ENCODE data around the gene STK4.

Gene STK4

GRCh38 chr20:45095805-45096238 is 129.5 kb downstream of the STK4 start:
- H3K18ac ChIP-seq (ENCODE audit: low read length) = no peak overlapping the region
- H2AK5ac ChIP-seq (ENCODE audit: low read depth, low read length) = no peak overlapping the region
- H4K91ac ChIP-seq (ENCODE audit: low read depth, low read length, poor library complexity) = no peak overlapping the region
- DNase-seq (ENCODE audit: low spot score) = peak; percentile 43
- no CpG with 5 or more reads among the region's 7 CpGs for WGBS, 2 donors (ENCODE audit: extremely low coverage in 2 of 2, insufficient read length in 2 of 2, insufficient replicate concordance in 1 of 2)
- H2AFZ ChIP-seq (ENCODE audit: low read length) = peak overlapping the region; percentile 51
- no peaks in the 10 kb centered on the region for H3K79me1 ChIP-seq (ENCODE audit: low read depth, low read length)
- H4K8ac ChIP-seq (ENCODE audit: low read depth, low read length) = no peak overlapping the region
- H2BK120ac ChIP-seq (ENCODE audit: low read depth, low read length) = no peak overlapping the region
- no peak overlapping the region for H3K27ac ChIP-seq (replicated peaks; ENCODE audit: low read length)
- H3K4ac ChIP-seq (ENCODE audit: low read length) = no peak overlapping the region
- H3K9ac ChIP-seq (ENCODE audit: low read depth, low read length, poor library complexity) = no peak overlapping the region
- H3K14ac ChIP-seq (ENCODE audit: low read length) = no peak overlapping the region
- no peaks in the 10 kb centered on the region for H3K4me1 ChIP-seq (ENCODE audit: control insufficient read depth in 2 of 2, insufficient read depth in 1 of 2, low read depth in 1 of 2, low read length in 2 of 2)
- peaks cover 4 to 41% (median 40%) of the 10 kb centered on the region in 3 experiments for H3K27me3 ChIP-seq (ENCODE audit: control insufficient read depth in 3 of 3, insufficient read depth in 3 of 3, low read depth in 1 of 3, low read length in 3 of 3)
- no peak overlapping the region for H2BK5ac ChIP-seq (ENCODE audit: low read length)
- H3K36me3 ChIP-seq (replicated peaks in 1 of 2; ENCODE audit: control insufficient read depth in 2 of 2, insufficient read depth in 2 of 2, low read length in 2 of 2) = no peaks in the 10 kb centered on the region
- H2BK15ac ChIP-seq (ENCODE audit: low read length) = no peak overlapping the region
- no peak overlapping the region for H3K4me3 ChIP-seq (ENCODE audit: low read length in 2 of 2)
- H3K23ac ChIP-seq (ENCODE audit: low read depth, low read length, poor library complexity) = no peak overlapping the region
- peaks cover 0 to 8% of the 10 kb centered on the region in 2 donors for H3K9me3 ChIP-seq (replicated peaks in 1 of 2; ENCODE audit: control insufficient read depth in 2 of 2, insufficient read depth in 1 of 2, low read depth in 1 of 2, low read length in 2 of 2)
- H2BK12ac ChIP-seq (ENCODE audit: low read length) = no peak overlapping the region
- no peak overlapping the region for H3K4me2 ChIP-seq (ENCODE audit: insufficient read depth, low read length, poor library complexity, severe bottlenecking)

GRCh38 chr20:45096781-45097180 is 130.5 kb downstream of the STK4 start:
- Histone ChIP-seq H3K36me3 (replicated peaks in 1 of 2; ENCODE audit: control insufficient read depth in 2 of 2, insufficient read depth in 2 of 2, low read length in 2 of 2) (no peaks in the 10 kb centered on the region), H2AK5ac (ENCODE audit: low read depth, low read length) (no peak overlapping the region), H3K4me1 (ENCODE audit: control insufficient read depth in 2 of 2, insufficient read depth in 1 of 2, low read depth in 1 of 2, low read length in 2 of 2) (no peaks in the 10 kb centered on the region), H3K9ac (ENCODE audit: low read depth, low read length, poor library complexity) (no peak overlapping the region), H2BK15ac (ENCODE audit: low read length) (no peak overlapping the region), H3K27ac (replicated peaks; ENCODE audit: low read length) (no peak overlapping the region), H3K4me2 (ENCODE audit: insufficient read depth, low read length, poor library complexity, severe bottlenecking) (no peak overlapping the region), H2BK120ac (ENCODE audit: low read depth, low read length) (no peak overlapping the region), H3K23ac (ENCODE audit: low read depth, low read length, poor library complexity) (no peak overlapping the region), H2BK5ac (ENCODE audit: low read length) (no peak overlapping the region), H3K4me3 (ENCODE audit: low read length in 2 of 2) (no peak overlapping the region), H3K9me3 (replicated peaks in 1 of 2; ENCODE audit: control insufficient read depth in 2 of 2, insufficient read depth in 1 of 2, low read depth in 1 of 2, low read length in 2 of 2) (peaks cover 0 to 8% of the 10 kb centered on the region in 2 donors), H4K8ac (ENCODE audit: low read depth, low read length) (no peak overlapping the region), H3K27me3 (ENCODE audit: control insufficient read depth in 3 of 3, insufficient read depth in 3 of 3, low read depth in 1 of 3, low read length in 3 of 3) (peaks cover 4 to 50% (median 48%) of the 10 kb centered on the region in 3 experiments), H3K4ac (ENCODE audit: low read length) (no peak overlapping the region), H4K91ac (ENCODE audit: low read depth, low read length, poor library complexity) (no peak overlapping the region), H3K14ac (ENCODE audit: low read length) (no peak overlapping the region), H2BK12ac (ENCODE audit: low read length) (no peak overlapping the region), H3K79me1 (ENCODE audit: low read depth, low read length) (no peaks in the 10 kb centered on the region), H3K18ac (ENCODE audit: low read length) (no peak overlapping the region), H2AFZ (ENCODE audit: low read length) (no peak overlapping the region)
- DNase-seq (ENCODE audit: low spot score) = no peak
- no CpG with 5 or more reads among the region's 9 CpGs for WGBS, 2 donors (ENCODE audit: extremely low coverage in 2 of 2, insufficient read length in 2 of 2, insufficient replicate concordance in 1 of 2)

GRCh38 chr20:45097485-45098102 is 131.3 kb downstream of the STK4 start:
- Histone ChIP-seq H3K27me3 (ENCODE audit: control insufficient read depth in 3 of 3, insufficient read depth in 3 of 3, low read depth in 1 of 3, low read length in 3 of 3) (peaks cover 4 to 54% (median 48%) of the 10 kb centered on the region in 3 experiments), H4K91ac (ENCODE audit: low read depth, low read length, poor library complexity) (peak overlapping the region; percentile 41), H2BK12ac (ENCODE audit: low read length) (peak overlapping the region; percentile 96), H4K8ac (ENCODE audit: low read depth, low read length) (no peak overlapping the region), H2BK120ac (ENCODE audit: low read depth, low read length) (no peak overlapping the region), H2AFZ (ENCODE audit: low read length) (no peak overlapping the region), H3K4me1 (ENCODE audit: control insufficient read depth in 2 of 2, insufficient read depth in 1 of 2, low read depth in 1 of 2, low read length in 2 of 2) (no peaks in the 10 kb centered on the region), H3K9ac (ENCODE audit: low read depth, low read length, poor library complexity) (peak overlapping the region; percentile 68), H3K27ac (replicated peaks; ENCODE audit: low read length) (no peak overlapping the region), H3K23ac (ENCODE audit: low read depth, low read length, poor library complexity) (peak overlapping the region; percentile 95), H2BK5ac (ENCODE audit: low read length) (no peak overlapping the region), H3K79me1 (ENCODE audit: low read depth, low read length) (no peaks in the 10 kb centered on the region), H3K9me3 (replicated peaks in 1 of 2; ENCODE audit: control insufficient read depth in 2 of 2, insufficient read depth in 1 of 2, low read depth in 1 of 2, low read length in 2 of 2) (peaks cover 0 to 8% of the 10 kb centered on the region in 2 donors), H3K18ac (ENCODE audit: low read length) (peak overlapping the region; percentile 86), H3K4ac (ENCODE audit: low read length) (peak overlapping the region; percentile 69), H2BK15ac (ENCODE audit: low read length) (peak overlapping the region; percentile 13), H3K4me2 (ENCODE audit: insufficient read depth, low read length, poor library complexity, severe bottlenecking) (no peak overlapping the region), H3K14ac (ENCODE audit: low read length) (peak overlapping the region; percentile 94), H2AK5ac (ENCODE audit: low read depth, low read length) (peak overlapping the region; percentile 47), H3K36me3 (replicated peaks in 1 of 2; ENCODE audit: control insufficient read depth in 2 of 2, insufficient read depth in 2 of 2, low read length in 2 of 2) (no peaks in the 10 kb centered on the region), H3K4me3 (ENCODE audit: low read length in 2 of 2) (peak overlapping the region in 1 of 2 donors; percentile 52)
- no CpG with 5 or more reads among the region's 56 CpGs for WGBS, 2 donors (ENCODE audit: extremely low coverage in 2 of 2, insufficient read length in 2 of 2, insufficient replicate concordance in 1 of 2)
- no peak for DNase-seq (ENCODE audit: low spot score)

DNA sequence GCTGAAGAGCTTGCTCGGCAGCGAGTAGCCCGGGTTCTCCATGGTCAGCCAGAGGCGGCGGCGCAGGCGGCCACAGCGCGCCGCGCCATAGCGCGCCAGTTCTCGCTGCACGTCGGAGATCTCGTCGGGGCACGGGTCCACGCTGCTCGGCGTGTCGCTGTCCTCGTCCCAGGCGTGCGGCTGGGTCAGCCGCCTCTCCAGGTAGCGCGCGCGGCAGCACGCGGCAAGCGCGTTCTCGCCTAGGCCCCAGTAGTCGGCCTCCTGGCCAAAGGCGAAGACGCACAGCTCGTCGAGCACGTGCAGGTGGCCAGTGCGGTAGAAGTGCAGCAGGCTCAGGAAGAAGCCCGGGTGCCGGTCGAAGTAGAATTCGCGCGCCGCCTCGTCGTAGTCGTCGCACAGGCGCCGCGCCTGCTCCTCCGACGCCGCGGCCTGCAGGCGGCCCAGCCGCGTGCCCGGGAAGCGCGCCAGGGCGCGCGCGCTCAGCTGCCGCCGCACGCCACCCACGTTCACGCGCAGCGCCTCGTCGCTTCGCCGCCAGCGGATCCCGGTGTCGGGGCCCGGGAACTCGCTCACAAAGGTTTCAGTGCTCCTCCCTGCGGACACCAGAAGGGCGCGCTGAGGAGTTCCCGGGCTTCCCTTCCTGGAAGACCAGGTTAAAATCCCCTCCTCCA is 131.9 kb downstream of the STK4 start:
- Histone ChIP-seq H3K23ac (ENCODE audit: low read depth, low read length, poor library complexity) (peak overlapping the region; percentile 47), H3K4me2 (ENCODE audit: insufficient read depth, low read length, poor library complexity, severe bottlenecking) (peak overlapping the region; percentile 41), H3K4me3 (ENCODE audit: low read length in 2 of 2) (peak overlapping the region in 1 of 2 donors; percentile 52), H3K36me3 (replicated peaks in 1 of 2; ENCODE audit: control insufficient read depth in 2 of 2, insufficient read depth in 2 of 2, low read length in 2 of 2) (no peaks in the 10 kb centered on the region), H2AFZ (ENCODE audit: low read length) (peak overlapping the region; percentile 69), H3K14ac (ENCODE audit: low read length) (peak overlapping the region; percentile 94), H2BK120ac (ENCODE audit: low read depth, low read length) (no peak overlapping the region), H3K9me3 (replicated peaks in 1 of 2; ENCODE audit: control insufficient read depth in 2 of 2, insufficient read depth in 1 of 2, low read depth in 1 of 2, low read length in 2 of 2) (peaks cover 0 to 8% of the 10 kb centered on the region in 2 donors), H3K9ac (ENCODE audit: low read depth, low read length, poor library complexity) (no peak overlapping the region), H4K8ac (ENCODE audit: low read depth, low read length) (no peak overlapping the region), H2BK15ac (ENCODE audit: low read length) (no peak overlapping the region), H3K27me3 (ENCODE audit: control insufficient read depth in 3 of 3, insufficient read depth in 3 of 3, low read depth in 1 of 3, low read length in 3 of 3) (peaks cover 4 to 59% (median 48%) of the 10 kb centered on the region in 3 experiments), H3K4ac (ENCODE audit: low read length) (peak overlapping the region; percentile 69), H2BK12ac (ENCODE audit: low read length) (peak overlapping the region; percentile 36), H4K91ac (ENCODE audit: low read depth, low read length, poor library complexity) (no peak overlapping the region), H2BK5ac (ENCODE audit: low read length) (no peak overlapping the region), H3K27ac (replicated peaks; ENCODE audit: low read length) (no peak overlapping the region), H3K18ac (ENCODE audit: low read length) (peak overlapping the region; percentile 86), H3K4me1 (ENCODE audit: control insufficient read depth in 2 of 2, insufficient read depth in 1 of 2, low read depth in 1 of 2, low read length in 2 of 2) (no peaks in the 10 kb centered on the region), H2AK5ac (ENCODE audit: low read depth, low read length) (peak overlapping the region; percentile 47), H3K79me1 (ENCODE audit: low read depth, low read length) (no peaks in the 10 kb centered on the region)
- peak; percentile 26 for DNase-seq (ENCODE audit: low spot score)
- no CpG with 5 or more reads among the region's 91 CpGs for WGBS, 2 donors (ENCODE audit: extremely low coverage in 2 of 2, insufficient read length in 2 of 2, insufficient replicate concordance in 1 of 2)

Measured in neuronal stem cell (in vitro differentiated cells).